Dedifferentiated amniotic fluid mesenchymal stem cell (primary cell): ENCODE results near the gene FAXC.
"Not testable (repeated sequence)": the region's sequence is repeated elsewhere in the genome, so short reads cannot be mapped to it uniquely, and the experiment has no call there.

Experiments used
- DNase-seq: peaks from one replicate; pipeline ENCODE4 v3.0.0-alpha.2; 2016; ENCODE audit errors: extremely low spot score

Gene FAXC

DNA sequence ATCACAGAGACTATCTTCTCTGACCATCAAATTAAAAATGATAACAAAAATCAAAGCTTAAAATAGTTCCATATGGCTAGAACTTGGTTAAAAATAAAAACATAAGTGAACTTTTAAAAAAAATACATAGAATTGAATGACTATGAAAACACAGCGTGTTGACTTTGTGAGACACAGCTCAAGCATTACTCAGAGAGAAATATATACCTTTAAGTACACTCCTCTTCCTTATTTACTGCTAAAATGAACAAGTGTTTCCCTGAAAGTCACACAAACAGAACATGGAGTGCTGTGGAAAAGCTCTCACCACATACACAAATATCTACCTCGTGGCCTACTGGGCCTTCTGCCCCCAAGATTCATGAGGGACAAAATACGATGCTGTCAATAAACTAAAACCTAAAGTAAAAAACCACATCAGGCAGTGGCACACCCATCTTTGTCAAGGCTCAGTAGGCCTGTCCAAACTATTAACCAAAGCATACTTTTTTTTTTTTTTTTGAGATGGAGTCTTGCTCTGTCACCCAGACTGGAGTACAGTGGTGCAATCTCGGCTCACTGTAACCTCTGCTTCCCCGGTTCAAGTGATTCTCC is 7.5 kb downstream of the FAXC start:
- no peak for DNase-seq

DNA sequence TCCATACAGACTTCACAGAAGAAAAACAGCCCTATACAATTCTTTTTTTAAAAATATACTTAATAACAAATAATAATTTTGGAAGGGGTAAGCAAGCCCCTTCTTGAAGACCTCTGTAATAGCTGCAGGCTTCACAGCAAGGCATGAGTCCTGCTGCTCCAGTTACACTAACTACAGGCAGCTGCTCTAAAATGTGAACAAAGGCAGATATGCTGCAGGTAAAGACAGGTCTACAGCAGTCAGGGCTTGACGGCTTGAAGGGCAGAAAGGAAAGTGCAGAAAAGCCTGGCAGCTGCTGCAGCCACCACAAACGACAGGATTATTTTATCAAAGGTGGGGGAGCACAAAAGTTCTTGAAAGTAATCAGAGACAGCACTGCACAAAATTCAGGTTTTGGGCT is 11.3 kb downstream of the FAXC start:
- no peak for DNase-seq

DNA sequence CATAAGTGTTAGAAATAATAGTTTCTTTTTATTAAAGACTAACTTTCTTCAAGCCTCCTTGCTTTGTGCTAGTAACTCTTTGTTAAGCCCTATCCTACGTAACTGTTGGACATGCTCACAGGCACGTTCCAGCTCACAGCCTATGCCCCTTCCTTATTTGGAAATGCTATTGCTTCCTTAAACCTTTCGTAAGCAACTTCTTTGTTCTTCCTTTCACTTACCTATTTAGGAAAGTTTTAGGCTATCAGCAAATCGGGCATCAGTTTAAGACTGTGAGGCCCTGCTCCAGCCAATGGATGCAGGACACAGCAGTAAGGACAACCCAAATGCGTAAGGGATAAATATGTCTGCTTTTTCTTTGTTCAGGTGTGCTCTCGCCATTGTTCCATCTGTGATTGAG is 14.2 kb downstream of the FAXC start:
- not testable (repeated sequence) for DNase-seq

DNA sequence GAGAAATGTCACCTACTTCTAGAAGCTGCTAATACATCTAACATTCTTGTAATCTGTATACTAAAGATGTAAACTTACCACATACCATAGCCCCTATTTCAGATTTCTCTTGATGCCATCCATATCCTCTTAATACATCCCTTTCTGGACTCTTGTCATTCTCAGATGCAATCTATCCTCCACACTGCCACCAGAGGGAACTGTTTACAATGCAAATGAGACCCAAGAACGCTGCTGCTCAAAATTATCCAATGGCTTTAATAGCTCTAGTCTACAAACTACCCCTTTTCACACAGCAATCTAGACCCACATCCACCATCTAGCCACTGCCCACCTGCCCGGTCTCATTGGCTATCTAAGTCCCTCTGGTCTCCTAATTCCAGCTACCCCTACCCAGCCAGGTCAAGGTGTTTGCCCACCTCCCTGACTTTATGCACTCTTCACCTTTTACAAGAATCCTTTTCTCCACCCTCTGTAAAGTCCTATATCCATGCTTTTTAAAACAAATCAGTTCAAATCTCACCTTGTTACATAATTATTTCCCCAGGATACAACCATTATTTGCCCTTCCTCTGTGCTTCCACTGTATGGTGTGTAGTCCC is 14.8 kb downstream of the FAXC start:
- peak; percentile 19 for DNase-seq

DNA sequence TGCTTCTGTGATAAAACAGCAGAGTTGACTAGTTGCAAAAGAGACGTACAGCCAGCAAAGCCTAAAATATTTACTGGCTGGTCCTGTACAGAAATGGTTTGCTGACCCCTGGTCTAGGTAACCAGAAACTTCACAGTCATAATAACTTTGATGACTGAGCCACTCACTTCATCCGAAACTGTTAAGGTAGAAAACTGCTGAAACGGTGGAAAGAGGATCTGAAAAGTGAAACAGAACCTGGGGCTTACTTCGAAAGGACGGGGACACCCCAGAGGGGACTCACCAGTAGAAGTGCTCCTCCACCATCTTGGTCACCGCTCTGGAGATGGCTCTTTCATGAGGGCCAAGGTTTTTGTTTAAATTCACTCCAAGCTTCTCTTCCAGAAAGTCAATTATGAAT is 16.4 kb downstream of the FAXC start:
- no peak for DNase-seq

DNA sequence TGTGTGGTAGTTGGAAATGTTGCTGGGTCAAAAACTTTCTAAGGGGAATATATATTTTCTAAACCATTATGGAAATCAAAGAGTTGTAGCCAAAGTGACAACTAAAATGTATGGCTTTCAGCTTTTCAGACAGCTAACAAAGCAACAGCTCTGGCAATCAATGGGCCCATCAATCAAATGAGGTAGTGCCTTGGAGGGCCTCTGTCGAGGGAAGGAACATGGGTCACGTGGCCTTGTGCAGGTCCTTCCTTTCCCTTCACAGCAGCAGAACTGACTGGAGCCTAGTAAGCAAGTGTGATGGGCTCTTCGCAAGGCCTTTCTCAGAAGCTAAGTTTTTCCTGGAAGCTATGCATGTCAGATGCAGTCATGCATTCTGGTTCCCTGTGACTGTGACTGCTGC is 17.9 kb downstream of the FAXC start:
- no peak for DNase-seq

DNA sequence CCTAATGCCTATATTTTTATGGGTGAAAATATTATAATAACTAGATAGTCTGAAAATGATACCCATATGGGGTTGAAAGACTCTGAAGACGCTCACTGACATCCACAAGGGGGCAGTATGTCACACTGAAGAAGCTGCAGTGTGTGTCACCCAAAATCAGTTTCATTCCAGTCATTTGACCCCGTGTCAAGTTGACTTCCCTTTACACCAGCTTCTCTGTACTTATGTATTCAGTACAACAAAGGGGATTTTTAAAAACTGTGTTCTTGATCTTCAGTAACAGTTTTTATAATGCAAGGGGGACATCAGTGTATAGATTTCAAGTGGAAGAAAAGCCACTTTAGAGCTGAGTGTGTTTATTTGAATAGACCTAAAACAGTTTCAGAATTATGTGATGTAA is 19.3 kb downstream of the FAXC start:
- peak; percentile 82 for DNase-seq

DNA sequence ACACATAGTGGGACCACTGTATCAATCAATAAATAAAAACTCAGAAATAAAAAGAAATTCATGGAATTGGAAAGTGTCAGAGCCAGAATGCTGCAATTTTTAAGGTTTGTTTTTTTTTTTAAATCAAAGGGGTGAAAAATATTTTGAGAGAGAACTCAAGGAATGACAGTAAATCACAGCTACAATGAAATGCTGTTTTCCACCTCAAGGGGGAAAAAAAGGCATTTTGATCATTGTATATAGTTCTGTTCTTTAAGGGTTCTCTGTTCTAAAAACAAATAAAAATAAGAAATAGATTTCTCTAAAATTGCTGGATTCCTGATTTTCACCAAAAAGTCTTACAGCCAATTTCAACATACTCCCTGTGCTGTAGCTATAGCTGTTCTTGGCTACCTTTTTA is 24.5 kb downstream of the FAXC start:
- DNase-seq: no peak

DNA sequence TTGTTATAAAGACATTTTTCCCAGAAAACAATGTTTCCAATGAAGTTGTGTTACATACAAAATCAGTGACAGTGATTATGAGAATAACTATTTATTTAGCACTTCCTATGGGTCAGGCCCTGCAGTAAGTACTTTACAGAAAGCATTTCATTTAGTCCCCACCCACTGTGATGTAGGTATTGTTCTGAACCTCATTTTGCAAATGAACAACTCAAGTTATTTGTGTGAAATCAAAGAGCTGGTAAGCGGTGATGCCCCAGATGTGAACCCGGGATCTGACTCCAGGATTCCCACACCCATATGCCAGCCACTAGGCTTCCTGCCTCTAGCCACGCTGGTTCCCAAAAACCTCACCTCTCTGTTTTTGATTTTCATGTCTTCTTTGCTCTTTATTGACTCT is 30.9 kb downstream of the FAXC start:
- DNase-seq: no peak

DNA sequence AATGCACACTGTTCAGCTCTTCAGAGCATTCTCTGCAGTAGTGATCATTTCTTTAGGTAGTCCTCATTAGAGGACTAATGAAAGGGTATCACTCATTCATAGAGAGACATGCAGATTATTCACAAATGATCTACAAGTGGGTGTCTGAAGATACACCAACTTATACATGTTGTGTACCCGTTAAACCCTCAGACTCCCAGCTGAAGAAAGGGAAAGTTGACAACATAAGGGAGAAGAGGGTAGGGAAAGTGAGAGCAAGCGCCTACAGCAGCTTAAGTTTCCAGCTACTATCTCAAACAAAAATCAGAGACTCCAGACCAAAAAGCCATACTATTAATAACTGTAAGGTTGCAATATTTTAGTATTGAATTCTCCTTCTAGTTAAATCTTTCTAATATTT is 37.1 kb downstream of the FAXC start:
- DNase-seq: no peak

DNA sequence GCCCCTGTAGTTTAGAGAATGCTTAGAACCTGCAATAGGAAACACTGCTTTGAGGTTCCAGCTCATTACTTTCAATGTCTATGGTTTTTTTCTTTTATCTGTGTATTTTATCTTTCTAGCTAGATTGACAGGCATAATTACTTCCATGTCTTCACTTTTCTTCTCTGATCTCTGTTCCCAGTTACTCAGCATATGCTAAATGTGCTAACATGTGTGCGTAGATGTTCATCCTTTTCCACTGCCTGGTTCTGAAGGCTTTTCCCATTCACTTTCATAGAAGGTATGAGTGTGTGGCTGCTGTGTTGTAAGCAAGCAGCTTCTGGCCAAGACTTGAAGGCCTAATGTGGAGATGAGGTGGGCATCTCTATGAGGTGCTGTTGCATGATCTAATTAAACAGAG is 38.9 kb downstream of the FAXC start:
- no peak for DNase-seq

DNA sequence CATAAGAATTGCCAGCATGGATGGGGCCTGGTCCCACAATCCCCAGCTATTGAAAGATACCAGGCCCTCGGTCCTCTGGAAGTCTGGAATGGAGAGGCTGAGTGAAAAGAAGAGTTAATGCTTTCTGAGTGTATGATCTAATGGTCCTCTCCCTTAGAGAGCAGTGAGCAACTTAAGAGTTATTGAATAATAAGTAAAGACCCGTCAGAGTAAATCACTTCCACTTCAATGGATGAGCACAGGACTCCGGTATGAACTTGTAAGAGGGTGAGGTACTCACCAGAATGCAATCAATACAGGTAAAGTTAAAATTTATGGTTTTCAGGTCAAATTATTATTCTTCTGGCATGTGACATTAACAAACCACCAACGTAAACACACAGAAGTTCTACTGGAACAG is 39.9 kb downstream of the FAXC start:
- DNase-seq: no peak

DNA sequence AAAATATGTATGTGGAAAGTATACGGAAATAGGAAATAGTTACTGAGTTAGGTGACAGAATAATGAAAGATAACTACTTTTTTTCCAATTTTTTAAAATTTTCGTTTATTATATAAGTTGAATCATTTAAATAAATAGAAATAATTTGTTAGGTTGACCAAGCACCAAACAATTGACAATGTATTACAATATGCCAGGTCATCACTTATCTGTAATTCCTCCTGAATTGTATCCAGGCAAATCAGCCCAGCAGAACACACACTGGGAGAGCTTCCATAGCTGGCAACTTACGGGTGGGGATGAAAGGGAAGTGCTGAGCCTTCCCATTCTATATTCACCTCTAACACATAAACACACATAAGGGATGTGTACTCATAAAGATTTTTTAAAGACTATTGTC is 40.7 kb downstream of the FAXC start:
- DNase-seq: no peak

DNA sequence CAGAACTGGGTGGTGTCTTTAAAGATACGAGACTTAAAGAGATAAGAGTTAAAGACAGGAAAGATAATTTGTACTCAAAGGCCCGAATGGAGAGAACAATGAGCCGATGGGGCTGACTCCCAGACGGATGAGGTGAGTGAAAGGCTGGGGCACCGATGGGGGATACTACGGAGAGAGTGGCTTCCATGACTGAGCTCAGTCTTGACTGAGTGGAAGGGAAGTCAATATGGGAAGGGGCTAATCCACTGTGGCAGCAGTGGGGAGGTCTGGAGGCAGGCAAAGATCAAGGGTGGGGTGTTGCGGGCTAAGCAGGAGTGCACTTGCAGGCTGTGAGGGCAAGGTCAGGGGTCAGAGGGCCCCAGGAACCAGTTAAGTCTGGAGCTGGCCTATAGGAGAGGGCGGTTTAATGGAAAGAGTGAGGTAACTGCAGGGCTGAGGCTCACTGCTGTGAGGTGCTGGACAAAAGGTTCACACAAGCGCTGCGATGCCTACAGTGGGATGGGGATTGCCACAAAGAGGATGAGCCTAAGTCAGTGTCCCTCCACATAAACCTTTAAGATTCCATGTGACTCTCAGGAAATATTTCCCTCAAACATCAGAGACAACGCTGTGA is 42.1 kb downstream of the FAXC start:
- DNase-seq: no peak

DNA sequence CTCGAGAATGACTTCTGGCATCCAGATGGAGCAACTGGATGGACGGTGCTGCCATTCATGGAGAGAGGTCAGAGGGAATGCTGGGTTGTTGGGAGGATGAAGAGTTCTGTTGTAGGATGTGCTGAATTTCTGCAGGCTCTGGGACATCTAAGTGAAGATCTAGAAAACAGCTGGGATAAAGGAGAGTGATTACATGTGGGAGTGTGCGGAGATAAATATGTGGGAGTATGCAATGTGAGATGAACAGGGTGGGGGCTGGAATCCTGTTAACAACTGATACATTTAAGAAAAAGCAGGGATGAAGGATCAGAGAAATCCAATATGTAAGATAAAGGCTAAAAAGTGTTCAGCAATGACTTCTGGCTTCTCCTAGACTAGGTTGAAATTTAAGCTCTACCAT is 43.1 kb downstream of the FAXC start:
- no peak for DNase-seq

DNA sequence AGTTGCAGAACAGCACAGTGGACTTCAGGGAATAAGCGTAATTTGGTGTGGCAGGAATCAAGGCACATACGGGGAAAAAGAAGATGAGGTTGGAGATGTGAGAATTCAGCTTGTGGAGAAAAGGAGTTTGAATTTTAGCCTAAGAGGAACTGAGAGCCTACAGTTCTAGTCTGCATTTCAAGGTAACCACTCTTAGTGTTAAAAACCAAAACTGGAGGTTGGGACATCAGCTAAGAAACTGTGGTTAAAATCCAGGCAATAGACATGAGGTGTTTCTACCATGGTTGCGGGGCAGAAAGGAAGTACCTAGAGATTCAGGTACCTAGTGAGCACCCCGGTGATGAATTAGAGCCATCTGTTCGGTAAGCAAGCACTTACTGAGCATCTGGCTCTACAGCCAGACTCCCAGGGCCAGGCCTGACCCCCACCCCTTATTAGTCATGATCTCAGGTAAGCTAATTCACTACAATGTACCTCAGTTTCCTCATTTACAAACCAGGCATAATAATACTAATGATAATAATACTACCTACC is 44.4 kb downstream of the FAXC start:
- DNase-seq: no peak

DNA sequence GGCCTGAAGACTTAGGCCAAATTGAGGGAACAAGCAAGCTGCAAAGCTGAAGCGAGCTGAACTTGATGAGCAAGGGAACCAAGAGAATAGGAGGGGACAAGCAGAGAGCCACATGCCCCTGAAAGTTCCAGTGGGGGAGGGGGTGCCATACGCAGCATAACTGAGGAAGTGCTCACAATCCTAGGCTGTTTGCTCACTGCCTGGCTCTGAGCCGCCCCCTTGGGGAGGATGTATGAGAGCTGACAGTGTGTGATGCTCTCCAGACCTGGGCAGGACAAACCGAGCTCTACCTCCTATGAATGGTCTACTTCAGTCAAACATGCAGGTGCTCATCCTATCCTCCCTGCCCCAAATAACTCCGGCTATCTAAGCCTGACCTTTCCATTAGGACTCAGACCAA is 52.1 kb downstream of the FAXC start:
- DNase-seq: no peak

DNA sequence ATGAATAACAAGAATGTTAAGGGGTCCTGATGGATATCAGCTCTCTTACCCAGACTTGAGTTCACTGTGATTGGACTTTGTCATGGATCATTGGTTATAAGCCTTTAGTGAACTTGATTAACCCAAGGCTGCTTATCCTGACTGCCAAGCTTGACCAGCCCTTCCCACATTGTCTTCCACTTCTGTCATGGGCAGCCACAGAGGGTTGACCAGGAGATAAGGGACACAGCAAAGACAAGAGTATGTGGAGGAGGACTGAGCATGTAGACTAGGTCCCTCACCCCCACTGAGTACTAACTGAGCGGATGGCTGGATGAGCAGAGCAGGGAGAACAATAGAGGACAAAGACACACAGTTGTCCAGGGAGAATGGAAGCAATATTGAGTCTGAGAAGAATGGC is 52.5 kb downstream of the FAXC start:
- DNase-seq: no peak

DNA sequence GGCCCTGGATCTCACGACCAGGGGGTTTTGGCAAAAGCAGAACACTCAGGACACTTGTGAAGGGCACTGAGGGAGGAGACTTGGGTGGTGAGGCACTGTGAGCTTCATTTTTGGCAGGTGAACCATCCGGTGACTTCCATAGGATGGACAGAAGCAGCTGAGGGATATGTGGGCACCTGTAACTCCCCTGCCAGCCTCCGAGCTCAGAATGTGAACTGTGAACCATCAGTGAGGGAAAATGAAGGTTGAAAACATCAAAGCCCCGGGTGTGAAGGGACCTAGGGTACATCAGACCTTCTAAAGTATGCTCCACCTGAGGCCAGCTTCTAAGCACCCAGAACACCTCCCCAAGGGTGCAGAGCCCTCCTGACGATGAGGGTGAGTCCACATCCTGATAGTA is 53.2 kb downstream of the FAXC start:
- no peak for DNase-seq

DNA sequence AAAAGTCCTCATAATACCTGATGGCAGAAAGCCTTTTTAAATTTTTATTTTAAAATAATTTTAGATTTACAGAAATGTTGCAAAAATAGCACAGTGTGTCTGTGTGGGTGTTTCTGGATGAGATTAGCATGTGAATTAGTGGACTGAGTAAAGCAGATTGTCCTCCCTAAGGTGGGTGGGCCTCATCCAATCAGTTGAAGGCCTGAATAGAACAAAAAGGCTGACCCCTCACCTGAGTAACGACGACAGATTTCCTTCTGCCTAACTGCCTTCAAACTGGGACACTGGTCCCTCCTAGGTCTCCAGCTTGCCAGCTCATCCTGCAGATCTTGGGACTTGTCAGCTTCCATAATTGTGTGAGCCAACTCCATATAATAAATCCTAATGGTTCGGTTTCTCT is 54.2 kb downstream of the FAXC start:
- no peak for DNase-seq

DNA sequence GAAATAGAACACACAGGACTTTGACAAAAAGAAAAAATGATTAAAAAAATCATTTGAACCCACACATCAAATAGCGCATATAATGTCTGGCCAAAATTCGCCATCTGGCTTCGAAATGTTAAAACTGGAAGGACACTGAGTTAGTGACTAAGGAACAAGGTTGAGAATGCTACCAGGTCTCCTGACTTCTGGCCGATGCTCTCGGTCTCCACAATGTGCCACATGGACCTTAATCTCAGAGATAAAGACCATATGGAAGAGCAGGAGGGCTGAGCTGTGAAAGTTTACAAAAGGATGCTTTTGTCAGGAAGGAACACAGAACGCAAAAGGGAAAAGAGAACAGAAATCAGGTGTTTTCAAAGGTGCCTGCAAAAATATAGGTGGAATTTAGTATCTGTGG is 54.7 kb downstream of the FAXC start:
- no peak for DNase-seq

DNA sequence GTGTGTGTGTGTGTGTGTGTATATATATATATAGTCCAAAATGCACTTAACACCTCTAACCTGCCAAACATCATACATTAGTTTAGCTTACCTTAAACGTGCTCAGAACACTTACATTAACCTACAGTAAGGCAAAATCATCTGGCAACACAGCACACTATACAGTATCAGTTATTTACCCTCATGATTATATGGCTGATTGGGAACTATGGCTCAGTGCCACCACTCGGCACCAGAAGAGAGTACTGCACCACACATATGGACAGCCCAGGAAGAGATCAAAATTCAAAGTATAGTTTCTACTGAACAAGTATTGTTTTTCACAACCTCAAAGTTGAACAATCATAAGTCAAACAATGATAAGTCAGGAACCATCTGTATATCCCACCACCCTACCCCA is 59.8 kb downstream of the FAXC start:
- DNase-seq: no peak

DNA sequence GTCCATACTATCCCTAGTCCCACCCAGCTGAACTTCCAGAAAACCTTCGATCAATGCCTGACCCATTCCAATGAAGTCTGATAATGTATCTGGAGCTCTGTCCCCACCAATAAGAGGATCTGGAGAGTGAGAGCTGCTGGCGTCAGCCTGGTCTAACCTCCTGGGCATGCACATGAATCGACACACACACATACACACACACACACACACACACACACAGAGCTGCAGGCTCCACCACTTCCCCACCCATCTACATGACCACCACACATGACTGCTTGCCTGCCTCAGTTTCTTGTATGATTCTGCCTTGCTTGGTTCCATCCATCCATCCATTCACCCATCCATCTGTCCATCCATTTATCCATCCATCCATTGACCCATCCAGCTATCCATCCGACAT is 60.8 kb downstream of the FAXC start:
- DNase-seq: no peak

DNA sequence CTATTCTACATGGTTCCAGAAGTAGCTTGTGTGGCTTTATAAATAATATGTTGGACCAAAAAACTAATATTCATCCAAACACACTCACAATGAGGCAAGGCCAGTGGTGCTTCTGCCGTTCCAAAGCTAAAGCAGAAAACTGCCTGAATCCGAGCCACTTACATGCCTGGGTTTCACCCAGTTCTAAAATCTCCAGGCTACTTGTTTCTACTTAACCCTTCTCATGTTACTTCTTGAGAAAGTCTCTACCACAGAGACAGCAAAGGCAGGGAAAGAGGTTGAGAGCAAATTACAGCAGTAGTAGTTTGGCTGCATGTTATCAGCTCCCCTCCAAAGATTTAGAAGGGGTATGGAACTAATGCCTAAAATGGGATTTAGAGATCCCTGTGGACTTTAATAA is 62.0 kb downstream of the FAXC start:
- DNase-seq: no peak
